ENCODE data around the gene CLCN5. TPM values are rescaled to one million over a fixed set of nuclear protein-coding genes. Genes with fewer than 3 reads are reported as not detected.
A peak's percentile ranks its signal among the peaks of the same experiment; 100 is the strongest.

Gene CLCN5
- total and polyA plus RNA-seq, 8 donors, result 1.5 to 5.3 (median 2.5) TPM

DNA sequence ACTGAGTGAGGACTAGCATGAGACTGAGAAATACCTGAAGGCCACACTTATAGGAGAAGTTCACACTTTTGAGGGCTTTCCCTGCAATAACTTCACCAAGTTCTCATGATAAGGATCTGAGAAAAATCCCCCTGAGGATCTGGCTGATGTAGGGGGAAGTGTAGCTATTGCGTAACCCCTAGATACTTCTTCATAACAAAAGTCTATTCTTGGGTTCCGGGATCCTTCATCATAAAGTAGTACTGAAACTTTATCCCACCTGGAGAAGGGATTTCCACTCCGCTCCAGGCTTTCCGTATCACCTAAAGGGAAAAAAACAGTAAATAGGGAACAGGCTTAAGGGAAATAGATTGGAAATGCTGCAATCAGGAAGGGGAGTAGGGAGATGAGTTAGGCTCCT, 29.9 kb upstream of the CLCN5 start:
- H3K4me1 ChIP-seq, result no peaks in the 10 kb centered on the region
- H3K4me3 ChIP-seq, result no peak overlapping the region
- no peak for DNase-seq
- peaks cover 0 to 9% (median 0%) of the 10 kb centered on the region in 4 donors for H3K27me3 ChIP-seq
- H3K9me3 ChIP-seq, result no peaks in the 10 kb centered on the region
- H3K36me3 ChIP-seq, result no peaks in the 10 kb centered on the region
- no peak for FAIRE-seq
- 71 to 78% methylated on average over 4 of the region's 4 CpGs for WGBS, 2 donors
- intact Hi-C loops (cut with DNase I), result no loop called here
- H3K27ac ChIP-seq, result no peak overlapping the region
- ATAC-seq, result no peak
- TF ChIP-seq, protein P1, sequence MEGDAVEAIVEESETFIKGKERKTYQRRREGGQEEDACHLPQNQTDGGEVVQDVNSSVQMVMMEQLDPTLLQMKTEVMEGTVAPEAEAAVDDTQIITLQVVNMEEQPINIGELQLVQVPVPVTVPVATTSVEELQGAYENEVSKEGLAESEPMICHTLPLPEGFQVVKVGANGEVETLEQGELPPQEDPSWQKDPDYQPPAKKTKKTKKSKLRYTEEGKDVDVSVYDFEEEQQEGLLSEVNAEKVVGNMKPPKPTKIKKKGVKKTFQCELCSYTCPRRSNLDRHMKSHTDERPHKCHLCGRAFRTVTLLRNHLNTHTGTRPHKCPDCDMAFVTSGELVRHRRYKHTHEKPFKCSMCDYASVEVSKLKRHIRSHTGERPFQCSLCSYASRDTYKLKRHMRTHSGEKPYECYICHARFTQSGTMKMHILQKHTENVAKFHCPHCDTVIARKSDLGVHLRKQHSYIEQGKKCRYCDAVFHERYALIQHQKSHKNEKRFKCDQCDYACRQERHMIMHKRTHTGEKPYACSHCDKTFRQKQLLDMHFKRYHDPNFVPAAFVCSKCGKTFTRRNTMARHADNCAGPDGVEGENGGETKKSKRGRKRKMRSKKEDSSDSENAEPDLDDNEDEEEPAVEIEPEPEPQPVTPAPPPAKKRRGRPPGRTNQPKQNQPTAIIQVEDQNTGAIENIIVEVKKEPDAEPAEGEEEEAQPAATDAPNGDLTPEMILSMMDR (IDR thresholded peaks at IDR 0.05), result no peak

GRCh38 chrX:49896951-49897350, 25.4 kb upstream of the CLCN5 start:
- no peak for DNase-seq
- no peaks in the 10 kb centered on the region for H3K9me3 ChIP-seq
- H3K36me3 ChIP-seq, result no peaks in the 10 kb centered on the region
- TF ChIP-seq, protein P1 (IDR thresholded peaks at IDR 0.05), result no peak
- no peak for ATAC-seq
- H3K27ac ChIP-seq, result no peak overlapping the region
- H3K4me3 ChIP-seq, result no peak overlapping the region
- no peak for FAIRE-seq
- intact Hi-C loops (cut with DNase I), result no loop called here
- 71 to 75% methylated on average over 4 of the region's 4 CpGs for WGBS, 2 donors
- H3K27me3 ChIP-seq, result peaks cover 0 to 29% (median 0%) of the 10 kb centered on the region in 4 donors
- H3K4me1 ChIP-seq, result no peaks in the 10 kb centered on the region

DNA sequence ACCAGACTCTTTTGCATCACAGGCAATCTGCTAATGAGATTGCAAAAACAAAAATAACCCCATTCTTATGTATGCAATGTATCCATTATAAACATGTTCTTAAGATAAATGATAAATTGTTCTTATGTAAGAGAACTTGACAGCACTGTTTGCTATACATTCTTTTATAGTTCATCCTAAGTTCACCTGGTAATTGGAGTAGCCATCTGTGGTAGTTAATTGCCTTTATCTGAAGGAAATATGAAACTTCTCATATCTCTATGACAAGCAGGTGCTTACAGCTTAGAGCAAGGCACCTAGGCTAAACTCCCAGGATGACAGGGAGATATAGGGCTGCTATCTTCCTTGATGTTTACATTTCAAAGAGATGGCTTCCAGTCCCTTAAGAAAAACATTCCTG, 21.3 kb upstream of the CLCN5 start:
- Histone ChIP-seq H3K36me3 (no peaks in the 10 kb centered on the region), H3K27ac (no peak overlapping the region), H3K9me3 (no peaks in the 10 kb centered on the region), H3K27me3 (peaks cover 0 to 22% (median 0%) of the 10 kb centered on the region in 4 donors), H3K4me1 (no peaks in the 10 kb centered on the region), H3K4me3 (no peak overlapping the region)
- TF ChIP-seq, protein P1 (IDR thresholded peaks at IDR 0.05), result no peak
- FAIRE-seq (no peak), ATAC-seq (no peak), DNase-seq (no peak)
- intact Hi-C loops (cut with DNase I), result no loop called here

GRCh38 chrX:49910344-49910743, 12.1 kb upstream of the CLCN5 start:
- FAIRE-seq (no peak), ATAC-seq (peak in 2 of 4 donors; percentile 55 to 65), DNase-seq (no peak)
- TF ChIP-seq, protein P1 (IDR thresholded peaks at IDR 0.05), result no peak
- no peaks in the 10 kb centered on the region for H3K9me3 ChIP-seq
- H3K36me3 ChIP-seq, result no peaks in the 10 kb centered on the region
- H3K4me3 ChIP-seq, result no peak overlapping the region
- H3K27me3 ChIP-seq, result no peaks in the 10 kb centered on the region
- WGBS, 2 donors, result 21 to 30% methylated on average over 3 of the region's 3 CpGs
- H3K4me1 ChIP-seq, result no peaks in the 10 kb centered on the region
- no peak overlapping the region for H3K27ac ChIP-seq
- intact Hi-C loops (cut with DNase I), result loop anchor here in 1 of 3 donors (10.0 kb wide), 1 partner anchor 164 kb away; no protein-coding TSS in a partner anchor

DNA sequence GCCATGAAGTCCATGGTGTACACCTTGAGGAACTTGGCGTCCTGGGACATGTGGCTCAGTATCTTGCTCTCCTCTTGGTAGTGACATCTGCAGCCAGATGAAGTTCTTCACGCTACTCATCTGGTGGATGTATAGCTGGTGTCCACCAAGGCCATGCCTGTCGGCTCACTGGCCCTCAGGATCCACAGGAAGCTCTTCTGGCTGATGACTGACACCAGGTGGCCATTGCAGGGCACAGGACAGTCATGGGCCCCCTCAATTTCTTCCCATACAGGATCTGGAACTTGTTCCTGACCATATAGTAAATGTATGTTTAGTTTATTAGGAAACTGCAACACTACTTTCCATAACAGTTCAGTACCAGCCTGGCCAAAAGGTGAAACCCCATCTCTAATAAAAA, 10.3 kb upstream of the CLCN5 start:
- ATAC-seq, result no peak
- Histone ChIP-seq H3K4me1 (no peaks in the 10 kb centered on the region), H3K27me3 (no peaks in the 10 kb centered on the region), H3K4me3 (no peak overlapping the region), H3K36me3 (no peaks in the 10 kb centered on the region), H3K9me3 (no peaks in the 10 kb centered on the region), H3K27ac (no peak overlapping the region)
- DNase-seq, result no peak
- 54 to 68% methylated on average over 3 of the region's 3 CpGs for WGBS, 2 donors
- no peak for FAIRE-seq
- TF ChIP-seq, protein P1 (IDR thresholded peaks at IDR 0.05), result no peak
- intact Hi-C loops (cut with DNase I), result loop anchor here in 1 of 3 donors (10.0 kb wide), 1 partner anchor 163 kb away; no protein-coding TSS in a partner anchor
